B cell (primary cell): ENCODE measurements around the gene SCN8A.

Experiments used
- EZH2 ChIP-seq: IDR thresholded peaks from 2 replicates; pipeline ENCODE4 v1.6.1; 2012; ENCODE audit warnings: borderline replicate concordance, low read depth, mild to moderate bottlenecking, moderate library complexity, low read length; ENCODE audit not compliant: insufficient read depth, poor library complexity, severe bottlenecking
- TF ChIP-seq, protein P1 (sequence below): fragments of 200-600 bp; IDR thresholded peaks from one replicate; pipeline ENCODE4 v1.8.0; 2022; ENCODE audit warnings: antibody characterized with exemption, mild to moderate bottlenecking

DNA sequence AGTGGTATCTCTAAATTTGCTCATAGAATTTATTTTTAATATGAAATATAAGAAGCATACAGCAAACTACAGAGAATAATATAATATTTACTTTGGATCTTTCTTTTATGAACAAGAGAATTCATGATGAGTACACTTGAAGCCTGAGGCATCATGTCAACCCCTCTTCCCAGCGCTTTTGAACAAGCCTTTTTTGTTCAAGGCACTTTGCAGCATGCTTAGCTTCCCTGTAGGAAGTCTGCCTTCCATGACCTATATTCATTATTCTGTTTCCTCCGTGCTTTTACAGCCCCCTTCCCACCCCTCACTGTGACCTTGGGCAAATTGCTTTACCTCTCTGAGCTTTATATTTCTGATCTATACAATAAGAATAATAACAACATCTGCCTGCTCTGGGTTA lies 41.6 kb downstream of the SCN8A start:
- TF ChIP-seq, protein P1, sequence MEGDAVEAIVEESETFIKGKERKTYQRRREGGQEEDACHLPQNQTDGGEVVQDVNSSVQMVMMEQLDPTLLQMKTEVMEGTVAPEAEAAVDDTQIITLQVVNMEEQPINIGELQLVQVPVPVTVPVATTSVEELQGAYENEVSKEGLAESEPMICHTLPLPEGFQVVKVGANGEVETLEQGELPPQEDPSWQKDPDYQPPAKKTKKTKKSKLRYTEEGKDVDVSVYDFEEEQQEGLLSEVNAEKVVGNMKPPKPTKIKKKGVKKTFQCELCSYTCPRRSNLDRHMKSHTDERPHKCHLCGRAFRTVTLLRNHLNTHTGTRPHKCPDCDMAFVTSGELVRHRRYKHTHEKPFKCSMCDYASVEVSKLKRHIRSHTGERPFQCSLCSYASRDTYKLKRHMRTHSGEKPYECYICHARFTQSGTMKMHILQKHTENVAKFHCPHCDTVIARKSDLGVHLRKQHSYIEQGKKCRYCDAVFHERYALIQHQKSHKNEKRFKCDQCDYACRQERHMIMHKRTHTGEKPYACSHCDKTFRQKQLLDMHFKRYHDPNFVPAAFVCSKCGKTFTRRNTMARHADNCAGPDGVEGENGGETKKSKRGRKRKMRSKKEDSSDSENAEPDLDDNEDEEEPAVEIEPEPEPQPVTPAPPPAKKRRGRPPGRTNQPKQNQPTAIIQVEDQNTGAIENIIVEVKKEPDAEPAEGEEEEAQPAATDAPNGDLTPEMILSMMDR: no peak
- no peak for TF ChIP-seq EZH2
